Stomach (tissue), 9 donors: ENCODE measurements around the gene ARID1B. TPM values are rescaled to one million over a fixed set of nuclear protein-coding genes. Genes with fewer than 3 reads are reported as not detected.

ENCODE experiments used
- DNase-seq, 2 donors: peaks; one replicate each; pipeline versions ENCODE4 v3.0.0 to v3.0.0-alpha.2; 2013 to 2019
- H3K27ac ChIP-seq, 5 donors: fragments of 200-600 bp in 4 of 5; sonication (generic) in 4 of 5; one replicate each; pipeline ENCODE4 v1.5.1; 2013 to 2019; ENCODE audit warnings: mild to moderate bottlenecking in 1 of 5, moderate library complexity in 1 of 5
- H3K27me3 ChIP-seq, 3 donors: fragments of 200-600 bp; sonication (generic); one replicate each; pipeline ENCODE4 v1.5.1; 2017 to 2019; ENCODE audit warnings: mixed run types in 1 of 3
- H3K36me3 ChIP-seq, 4 donors: fragments of 200-600 bp; sonication (generic); 1 replicate in 3 of 4; 2 replicates in 1 of 4; pipeline ENCODE4 v1.5.1; 2016 to 2019
- H3K4me1 ChIP-seq, 4 donors: fragments of 200-600 bp; sonication (generic); one replicate each; pipeline ENCODE4 v1.5.1; 2016 to 2019
- H3K4me3 ChIP-seq, 4 donors: fragments of 200-600 bp; sonication (generic) in 3 of 4; one replicate each; pipeline ENCODE4 v1.5.1; 2016 to 2019; ENCODE audit warnings: mild to moderate bottlenecking in 1 of 4
- H3K9me3 ChIP-seq, 4 donors: fragments of 200-600 bp; sonication (generic); one replicate each; pipeline ENCODE4 v1.5.1; 2016 to 2019
- CTCF ChIP-seq, 7 experiments: fragments of 450-650 bp in 4 of 7; fragments of 200-600 bp in 3 of 7; sonication (generic) in 3 of 7; IDR thresholded peaks; one replicate each; pipeline ENCODE4 v1.5.1; 2016 to 2019; ENCODE audit warnings: antibody characterized with exemption in 7 of 7, control low read depth in 2 of 7, mild to moderate bottlenecking in 1 of 7
- EP300 ChIP-seq: sonication (generic); formaldehyde crosslinking; IDR thresholded peaks from one replicate; pipeline ENCODE4 v1.6.1; 2017; ENCODE audit warnings: antibody characterized with exemption
- POLR2A ChIP-seq, 4 donors: fragments of 450-650 bp; IDR thresholded peaks; one replicate each; pipeline ENCODE4 v1.6.1; 2016; ENCODE audit warnings: antibody characterized with exemption in 4 of 4, control low read depth in 2 of 4, mild to moderate bottlenecking in 1 of 4, moderate library complexity in 1 of 4
- POLR2AphosphoS5 ChIP-seq, 3 donors: sonication (generic); formaldehyde crosslinking; IDR thresholded peaks; one replicate each; pipeline ENCODE4 v1.6.1; 2016; ENCODE audit warnings: antibody characterized with exemption in 3 of 3
- WGBS, 5 donors: extraction: QIAGEN DNeasy Blood & Tissue Kit in 3 of 5; methylation state at CpG; one replicate each; pipeline versions ENCODE4 v1.1.5 to v1.1.7; 2013 to 2018; 5-methylcytosine and 5-hydroxymethylcytosine counted together
- intact Hi-C: fragments of 100-400 bp; cut with DNase I; formaldehyde crosslinking; loops from one replicate; pipeline ENCODE4 v1.15.1; 2023; ENCODE audit warnings: low total_unique reads
- polyA plus RNA-seq, 3 donors: library from polyadenylated mRNA; stranded (reverse); fragments of 200-250 nt; gene quantifications; one replicate each; pipeline ENCODE4 v1.2.3, GENCODE V29; 2013
- total RNA-seq, 5 donors: library from RNA; depleted of rRNA; stranded (reverse); fragments of >200 nt; gene quantifications; one replicate each; pipeline versions ENCODE4 v1.1.0 to v1.2.3, GENCODE V29; 2014 to 2016
- donor health status: healthy with polysubstance abuse.
- donor health status: Bipolar disorder and iron deficiency.
- donor health status: healthy.

Gene ARID1B
- total and polyA plus RNA-seq, 8 donors = 8.8 to 183 (median 48.3) TPM

DNA sequence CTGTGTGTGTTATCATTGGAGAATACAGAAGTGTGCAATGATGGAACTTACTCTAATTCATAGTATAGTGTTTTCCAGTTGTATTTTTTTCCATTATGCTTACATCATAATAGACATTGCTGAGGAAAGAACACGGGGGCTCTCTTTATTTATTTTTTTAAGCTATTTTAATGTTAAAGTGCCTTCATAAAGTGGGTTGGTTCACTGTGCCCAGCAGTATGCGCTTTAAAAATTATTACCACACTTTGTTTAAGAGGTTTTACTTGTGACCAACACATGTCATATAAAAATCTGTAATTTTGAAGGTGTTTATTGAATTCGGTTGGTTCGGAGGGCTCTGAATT is 330.4 kb downstream of the ARID1B start:
- Histone ChIP-seq H3K36me3 (peaks cover 0 to 5% (median 2%) of the 10 kb centered on the region in 4 donors), H3K9me3 (no peaks in the 10 kb centered on the region), H3K27ac (peak overlapping the region in 2 of 5 donors; percentile 12 to 40), H3K4me1 (peaks cover 0 to 43% (median 17%) of the 10 kb centered on the region in 4 donors), H3K27me3 (no peaks in the 10 kb centered on the region), H3K4me3 (no peak overlapping the region)
- no peak for TF ChIP-seq CTCF (IDR thresholded peaks at IDR 0.05)
- TF ChIP-seq POLR2AphosphoS5 (IDR thresholded peaks at IDR 0.05) = no peak
- TF ChIP-seq EP300 = no peak
- no peak for TF ChIP-seq POLR2A (IDR thresholded peaks at IDR 0.05)
- intact Hi-C loops = no loop called here
- DNase-seq = no peak
- WGBS, 5 donors = 58 to 77% (median 74%) methylated on average over 4 of the region's 4 CpGs

GRCh38 chr6:157107915-157108651 is 330.9 kb downstream of the ARID1B start:
- H3K27ac ChIP-seq = peak overlapping the region in 2 of 5 donors; percentile 16 to 59
- peak in 1 of 2 donors; percentile 72 for DNase-seq
- H3K27me3 ChIP-seq = no peaks in the 10 kb centered on the region
- TF ChIP-seq POLR2AphosphoS5 (IDR thresholded peaks at IDR 0.05) (peak in 1 of 3 donors; percentile 35), CTCF (IDR thresholded peaks at IDR 0.05) (no peak), POLR2A (IDR thresholded peaks at IDR 0.05) (no peak), EP300 (no peak)
- peaks cover 0 to 5% (median 3%) of the 10 kb centered on the region in 4 donors for H3K36me3 ChIP-seq
- H3K4me3 ChIP-seq = no peak overlapping the region
- H3K9me3 ChIP-seq = no peaks in the 10 kb centered on the region
- 36 to 47% (median 41%) methylated on average over 6 of the region's 6 CpGs for WGBS, 5 donors
- intact Hi-C loops = no loop called here
- peaks cover 0 to 43% (median 17%) of the 10 kb centered on the region in 4 donors for H3K4me1 ChIP-seq

- intact Hi-C loops = no loop called here
- peaks cover 0 to 9% (median 8%) of the 10 kb centered on the region in 4 donors for H3K36me3 ChIP-seq
- no peak overlapping the region for H3K4me3 ChIP-seq
- no peaks in the 10 kb centered on the region for H3K27me3 ChIP-seq
- TF ChIP-seq POLR2A (IDR thresholded peaks at IDR 0.05) (no peak), EP300 (no peak), CTCF (IDR thresholded peaks at IDR 0.05) (no peak), POLR2AphosphoS5 (IDR thresholded peaks at IDR 0.05) (no peak)
- 75 to 80% (median 77%) methylated on average over 7 of the region's 7 CpGs for WGBS, 5 donors
- H3K27ac ChIP-seq = no peak overlapping the region
- no peak for DNase-seq
- H3K9me3 ChIP-seq = no peaks in the 10 kb centered on the region
- H3K4me1 ChIP-seq = peaks cover 0 to 43% (median 17%) of the 10 kb centered on the region in 4 donors
These were observed 331.7 kb downstream of the ARID1B start for GRCh38 chr6:157108923-157109322.

DNA sequence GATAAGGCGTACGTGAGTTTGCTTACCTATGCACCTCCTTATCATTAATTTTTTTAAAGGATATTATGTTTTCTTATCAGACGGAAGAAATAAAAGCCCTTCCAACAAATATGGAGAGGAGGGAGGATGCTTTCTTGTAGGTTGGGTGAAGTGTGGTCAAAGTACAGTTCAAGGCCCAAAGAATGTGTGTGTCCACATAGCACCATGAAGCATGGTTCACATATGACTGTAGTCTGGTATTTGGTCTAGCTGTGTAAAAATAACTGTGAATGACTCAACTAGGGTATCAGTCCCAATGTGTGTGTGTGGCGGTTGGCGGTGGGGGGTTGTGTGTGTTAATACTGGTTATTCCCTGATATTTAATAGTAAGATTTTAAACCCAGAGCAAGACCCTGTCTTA is 333.4 kb downstream of the ARID1B start:
- 46 to 76% (median 55%) methylated on average over 5 of the region's 5 CpGs for WGBS, 5 donors
- TF ChIP-seq CTCF (IDR thresholded peaks at IDR 0.05) (no peak), POLR2A (IDR thresholded peaks at IDR 0.05) (no peak), EP300 (no peak), POLR2AphosphoS5 (IDR thresholded peaks at IDR 0.05) (peak in 1 of 3 donors; percentile 67)
- Histone ChIP-seq H3K36me3 (peaks cover 0 to 15% (median 9%) of the 10 kb centered on the region in 4 donors), H3K27ac (no peak overlapping the region), H3K4me3 (no peak overlapping the region), H3K9me3 (no peaks in the 10 kb centered on the region), H3K27me3 (no peaks in the 10 kb centered on the region), H3K4me1 (peaks cover 0 to 43% (median 17%) of the 10 kb centered on the region in 4 donors)
- intact Hi-C loops = no loop called here
- DNase-seq = peak in 1 of 2 donors; percentile 60
